Activated B cell treated with CpG ODN at 0.5 μM for 24 hours (primary cell): ENCODE data around the gene DNMBP. TPM values are rescaled to one million over a fixed set of nuclear protein-coding genes. Genes with fewer than 3 reads are reported as not detected.
"Not testable (repeated sequence)": the region's sequence is repeated elsewhere in the genome, so short reads cannot be mapped to it uniquely, and the experiment has no call there.

ENCODE experiments used
- ATAC-seq: fragments of 200-7000 bp; cut with Tn5 transposase; one replicate; pipeline ENCODE4 v1.10.0; 2021; ENCODE audit warnings: low read depth, mild to moderate bottlenecking, moderate library complexity
- CTCF ChIA-PET: fragments of 350-600 bp; sonication (Branson Sonifier 250); formaldehyde crosslinking; loops from one replicate; lab custom pipeline; 2021; ENCODE audit warnings: antibody characterized with exemption; lab: Charles Lee
- POLR2A ChIA-PET: fragments of 350-600 bp; sonication (Branson Sonifier 250); formaldehyde crosslinking; loops from one replicate; lab custom pipeline; 2021; ENCODE audit warnings: antibody characterized with exemption; lab: Charles Lee
- DNase-seq: peaks from one replicate; pipeline ENCODE4 v3.0.0; 2022
- H3K27ac Mint-ChIP-seq: one replicate; pipeline ENCODE4 v1.8.0; 2020; ENCODE audit warnings: mixed read lengths
- H3K27me3 Mint-ChIP-seq: one replicate; pipeline ENCODE4 v1.8.0; 2021; ENCODE audit warnings: mixed read lengths
- H3K36me3 Mint-ChIP-seq: one replicate; pipeline ENCODE4 v1.8.0; 2021; ENCODE audit warnings: low read depth, mixed read lengths
- H3K4me1 Mint-ChIP-seq: one replicate; pipeline ENCODE4 v1.8.0; 2021; ENCODE audit warnings: mixed read lengths
- H3K4me3 Mint-ChIP-seq: one replicate; pipeline ENCODE4 v1.8.0; 2020; ENCODE audit warnings: mild to moderate bottlenecking, mixed read lengths
- H3K9me3 Mint-ChIP-seq: one replicate; pipeline ENCODE4 v1.8.0; 2020; ENCODE audit warnings: mixed read lengths
- intact Hi-C: fragments of 100-400 bp; cut with micrococcal nuclease; formaldehyde crosslinking; loops from one replicate; pipeline ENCODE4 v1.15.1; 2024
- total RNA-seq: library from RNA; stranded (reverse); gene quantifications from 2 replicates; pipeline ENCODE4 v1.2.3, GENCODE V29; 2022
- TF ChIP-seq, protein P1 (sequence below): fragments of 200-600 bp; IDR thresholded peaks from one replicate; pipeline ENCODE4 v1.8.0; 2022; ENCODE audit warnings: antibody characterized with exemption, mild to moderate bottlenecking

DNMBP gene
- total RNA-seq, 1 donor from 2014 or later = 13.1 TPM

- Mint-ChIP-seq H3K4me1 (peaks cover 3% of the 10 kb centered on the region), H3K36me3 (peaks cover 22% of the 10 kb centered on the region), H3K27me3 (no peaks in the 10 kb centered on the region), H3K4me3 (no peak overlapping the region), H3K27ac (no peak overlapping the region), H3K9me3 (no peaks in the 10 kb centered on the region)
- DNase-seq = no peak
- ChIA-PET CTCF (no interaction called here), POLR2A (no interaction called here)
- ATAC-seq = no peak
- intact Hi-C loops = no loop called here
- TF ChIP-seq, protein P1, sequence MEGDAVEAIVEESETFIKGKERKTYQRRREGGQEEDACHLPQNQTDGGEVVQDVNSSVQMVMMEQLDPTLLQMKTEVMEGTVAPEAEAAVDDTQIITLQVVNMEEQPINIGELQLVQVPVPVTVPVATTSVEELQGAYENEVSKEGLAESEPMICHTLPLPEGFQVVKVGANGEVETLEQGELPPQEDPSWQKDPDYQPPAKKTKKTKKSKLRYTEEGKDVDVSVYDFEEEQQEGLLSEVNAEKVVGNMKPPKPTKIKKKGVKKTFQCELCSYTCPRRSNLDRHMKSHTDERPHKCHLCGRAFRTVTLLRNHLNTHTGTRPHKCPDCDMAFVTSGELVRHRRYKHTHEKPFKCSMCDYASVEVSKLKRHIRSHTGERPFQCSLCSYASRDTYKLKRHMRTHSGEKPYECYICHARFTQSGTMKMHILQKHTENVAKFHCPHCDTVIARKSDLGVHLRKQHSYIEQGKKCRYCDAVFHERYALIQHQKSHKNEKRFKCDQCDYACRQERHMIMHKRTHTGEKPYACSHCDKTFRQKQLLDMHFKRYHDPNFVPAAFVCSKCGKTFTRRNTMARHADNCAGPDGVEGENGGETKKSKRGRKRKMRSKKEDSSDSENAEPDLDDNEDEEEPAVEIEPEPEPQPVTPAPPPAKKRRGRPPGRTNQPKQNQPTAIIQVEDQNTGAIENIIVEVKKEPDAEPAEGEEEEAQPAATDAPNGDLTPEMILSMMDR = no peak
Measured at GRCh38 chr10:99944860-99945259, 64.9 kb downstream of the DNMBP start.

DNA sequence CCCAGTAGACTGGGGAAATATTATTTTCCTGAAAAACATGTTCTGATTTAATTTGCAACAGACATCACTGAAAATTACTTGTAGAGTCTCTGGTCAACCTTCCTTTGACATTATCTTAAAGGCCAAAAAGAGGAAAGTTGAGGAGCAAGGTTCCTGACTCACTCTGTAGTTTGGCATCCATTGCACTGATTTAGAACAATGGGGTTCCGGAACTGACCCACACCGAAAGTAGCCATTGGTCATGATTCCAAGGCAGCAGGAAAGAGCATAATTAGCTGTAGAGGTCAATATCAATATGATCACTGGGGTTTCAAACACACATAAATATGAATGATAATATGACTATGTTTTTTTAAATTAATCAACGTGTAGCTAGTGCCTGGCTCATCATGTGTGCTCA is 65.8 kb downstream of the DNMBP start:
- intact Hi-C loops = no loop called here
- TF ChIP-seq, protein P1 = no peak
- H3K27me3 Mint-ChIP-seq = no peaks in the 10 kb centered on the region
- POLR2A ChIA-PET = no interaction called here
- no peak overlapping the region for H3K4me3 Mint-ChIP-seq
- no peak for DNase-seq
- no peaks in the 10 kb centered on the region for H3K9me3 Mint-ChIP-seq
- H3K27ac Mint-ChIP-seq = no peak overlapping the region
- no peak for ATAC-seq
- H3K36me3 Mint-ChIP-seq = peaks cover 19% of the 10 kb centered on the region
- CTCF ChIA-PET = no interaction called here
- H3K4me1 Mint-ChIP-seq = peaks cover 7% of the 10 kb centered on the region

GRCh38 chr10:99941942-99942820 is 67.6 kb downstream of the DNMBP start:
- DNase-seq (no peak), ATAC-seq (no peak)
- no peaks in the 10 kb centered on the region for H3K9me3 Mint-ChIP-seq
- H3K4me1 Mint-ChIP-seq = peaks cover 17% of the 10 kb centered on the region
- no peak overlapping the region for H3K27ac Mint-ChIP-seq
- TF ChIP-seq, protein P1 = no peak
- H3K27me3 Mint-ChIP-seq = no peaks in the 10 kb centered on the region
- POLR2A ChIA-PET = no interaction called here
- H3K4me3 Mint-ChIP-seq = no peak overlapping the region
- intact Hi-C loops = no loop called here
- CTCF ChIA-PET = no interaction called here
- peaks cover 16% of the 10 kb centered on the region for H3K36me3 Mint-ChIP-seq

DNA sequence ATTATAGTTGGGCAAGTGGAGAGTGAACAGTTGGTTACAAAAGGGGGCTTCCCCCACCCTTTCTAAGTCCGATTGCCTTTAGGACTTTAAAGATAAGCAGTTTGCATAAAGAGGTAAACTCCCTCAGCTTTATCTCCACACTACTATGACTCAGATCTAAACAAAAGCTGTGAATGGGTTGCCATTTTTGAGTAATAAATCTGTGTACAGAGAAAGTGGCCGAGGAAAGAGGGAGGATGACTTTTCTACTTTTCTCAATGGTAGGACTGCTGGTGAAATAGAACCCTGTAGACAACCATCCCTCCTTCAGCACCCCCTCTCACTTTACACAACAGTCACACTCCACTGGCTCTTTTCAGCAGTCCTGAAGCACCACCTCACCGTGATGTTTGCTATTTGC is 71.2 kb downstream of the DNMBP start:
- TF ChIP-seq, protein P1 = no peak
- Mint-ChIP-seq H3K9me3 (no peaks in the 10 kb centered on the region), H3K4me3 (no peak overlapping the region), H3K27ac (no peak overlapping the region), H3K27me3 (no peaks in the 10 kb centered on the region), H3K4me1 (peaks cover 15% of the 10 kb centered on the region), H3K36me3 (peaks cover 13% of the 10 kb centered on the region)
- DNase-seq (no peak), ATAC-seq (no peak)
- intact Hi-C loops = no loop called here
- CTCF ChIA-PET = no interaction called here
- POLR2A ChIA-PET = no interaction called here

DNA sequence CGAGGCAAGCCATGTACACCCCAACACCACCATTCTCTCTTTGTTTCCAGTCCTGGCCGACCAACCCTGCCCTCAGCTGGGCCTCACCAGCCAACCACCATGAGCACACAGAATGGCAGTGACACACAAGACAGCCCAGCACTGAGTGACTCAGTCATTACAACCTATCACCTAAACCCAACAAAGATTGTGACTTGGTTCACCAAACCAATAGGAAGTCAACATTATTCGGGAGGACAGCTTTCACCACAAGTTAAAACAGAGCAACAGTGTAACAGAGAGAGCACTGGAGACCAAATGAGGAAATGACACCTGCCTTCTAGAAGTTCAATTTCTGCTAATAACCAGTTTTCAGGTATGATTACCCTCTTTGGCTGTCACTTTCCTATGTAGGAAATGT is 72.1 kb downstream of the DNMBP start:
- ChIA-PET POLR2A (no interaction called here), CTCF (interaction anchor here (1.1 kb wide), 1 partner anchor 72 kb away, joined by 3 read pairs; the partner anchor contains the start of gene DNMBP)
- ATAC-seq (peak; percentile 34), DNase-seq (no peak)
- peaks cover 13% of the 10 kb centered on the region for H3K36me3 Mint-ChIP-seq
- peaks cover 15% of the 10 kb centered on the region for H3K4me1 Mint-ChIP-seq
- H3K9me3 Mint-ChIP-seq = no peaks in the 10 kb centered on the region
- H3K27me3 Mint-ChIP-seq = no peaks in the 10 kb centered on the region
- H3K27ac Mint-ChIP-seq = no peak overlapping the region
- H3K4me3 Mint-ChIP-seq = no peak overlapping the region
- TF ChIP-seq, protein P1 = no peak
- intact Hi-C loops = no loop called here

GRCh38 chr10:99932203-99932957 is 77.4 kb downstream of the DNMBP start:
- H3K9me3 Mint-ChIP-seq, POLR2A ChIA-PET, H3K27ac Mint-ChIP-seq, H3K4me3 Mint-ChIP-seq, DNase-seq, ATAC-seq, H3K27me3 Mint-ChIP-seq, CTCF ChIA-PET, intact Hi-C loops: not testable (repeated sequence)
- Mint-ChIP-seq H3K36me3 (peaks cover 20% of the 10 kb centered on the region), H3K4me1 (peaks cover 15% of the 10 kb centered on the region)
